Nephron (organoid): ENCODE data around the gene INIP.
A peak's percentile ranks its signal among the peaks of the same experiment; 100 is the strongest.

Experiments used
- H3K27ac Mint-ChIP-seq, 3 experiments: 2 replicates each; pipeline ENCODE4 v1.8.0; 2020; ENCODE audit warnings: mixed read lengths in 3 of 3, mild to moderate bottlenecking in 2 of 3, moderate library complexity in 1 of 3
- H3K27me3 Mint-ChIP-seq: 2 replicates; pipeline ENCODE4 v1.8.0; 2021; ENCODE audit warnings: low read depth, mild to moderate bottlenecking, moderate library complexity, mixed read lengths
- H3K36me3 Mint-ChIP-seq: 2 replicates; pipeline ENCODE4 v1.8.0; 2020; ENCODE audit warnings: low read depth, mixed read lengths
- H3K4me1 Mint-ChIP-seq: 2 replicates; pipeline ENCODE4 v1.8.0; 2020; ENCODE audit warnings: mixed read lengths
- H3K4me3 Mint-ChIP-seq, 3 experiments: 2 replicates each; pipeline ENCODE4 v1.8.0; 2020; ENCODE audit warnings: mild to moderate bottlenecking in 3 of 3, mixed read lengths in 3 of 3, moderate library complexity in 2 of 3
- H3K9me3 Mint-ChIP-seq: 2 replicates; pipeline ENCODE4 v1.8.0; 2020; ENCODE audit warnings: mixed read lengths
- TF ChIP-seq, protein P1 (sequence below), 3 experiments: fragments of 200-600 bp; sonication (generic); IDR thresholded peaks; one replicate each; pipeline ENCODE4 v1.5.0; 2021; ENCODE audit warnings: antibody characterized with exemption in 3 of 3; ENCODE audit not compliant: unreplicated experiment in 3 of 3

INIP gene

DNA sequence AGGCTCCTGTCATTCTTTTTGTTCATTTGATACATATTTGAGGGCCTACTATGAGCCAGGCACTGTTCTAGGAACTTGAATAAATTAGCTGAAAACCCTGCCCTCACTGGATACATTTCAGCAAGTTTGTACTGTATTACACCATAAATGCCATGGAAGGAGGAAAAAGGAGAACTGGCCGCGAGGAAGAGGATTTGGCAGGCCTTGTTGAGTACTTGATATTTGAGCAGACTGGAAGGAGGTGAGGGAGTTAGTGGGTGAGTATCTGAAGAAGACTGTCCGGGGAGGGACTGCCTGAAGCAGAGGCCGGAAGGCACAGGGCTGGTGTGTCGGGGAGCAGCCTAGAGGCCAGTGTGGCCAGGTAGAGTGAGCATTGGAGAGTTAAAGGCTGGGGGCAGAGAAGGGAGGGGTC, 37.1 kb upstream of the INIP start:
- peak overlapping the region; percentile 31 to 54 (median 53) for H3K4me3 Mint-ChIP-seq
- TF ChIP-seq, protein P1, sequence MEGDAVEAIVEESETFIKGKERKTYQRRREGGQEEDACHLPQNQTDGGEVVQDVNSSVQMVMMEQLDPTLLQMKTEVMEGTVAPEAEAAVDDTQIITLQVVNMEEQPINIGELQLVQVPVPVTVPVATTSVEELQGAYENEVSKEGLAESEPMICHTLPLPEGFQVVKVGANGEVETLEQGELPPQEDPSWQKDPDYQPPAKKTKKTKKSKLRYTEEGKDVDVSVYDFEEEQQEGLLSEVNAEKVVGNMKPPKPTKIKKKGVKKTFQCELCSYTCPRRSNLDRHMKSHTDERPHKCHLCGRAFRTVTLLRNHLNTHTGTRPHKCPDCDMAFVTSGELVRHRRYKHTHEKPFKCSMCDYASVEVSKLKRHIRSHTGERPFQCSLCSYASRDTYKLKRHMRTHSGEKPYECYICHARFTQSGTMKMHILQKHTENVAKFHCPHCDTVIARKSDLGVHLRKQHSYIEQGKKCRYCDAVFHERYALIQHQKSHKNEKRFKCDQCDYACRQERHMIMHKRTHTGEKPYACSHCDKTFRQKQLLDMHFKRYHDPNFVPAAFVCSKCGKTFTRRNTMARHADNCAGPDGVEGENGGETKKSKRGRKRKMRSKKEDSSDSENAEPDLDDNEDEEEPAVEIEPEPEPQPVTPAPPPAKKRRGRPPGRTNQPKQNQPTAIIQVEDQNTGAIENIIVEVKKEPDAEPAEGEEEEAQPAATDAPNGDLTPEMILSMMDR (IDR thresholded peaks at IDR 0.05; ENCODE audit: unreplicated experiment in 3 of 3): no peak
- H3K4me1 Mint-ChIP-seq: peaks cover 63% of the 10 kb centered on the region
- H3K9me3 Mint-ChIP-seq: no peaks in the 10 kb centered on the region
- H3K27ac Mint-ChIP-seq: peak overlapping the region; percentile 7 to 23 (median 16)
- no peaks in the 10 kb centered on the region for H3K36me3 Mint-ChIP-seq
- H3K27me3 Mint-ChIP-seq: peaks cover 3% of the 10 kb centered on the region

DNA sequence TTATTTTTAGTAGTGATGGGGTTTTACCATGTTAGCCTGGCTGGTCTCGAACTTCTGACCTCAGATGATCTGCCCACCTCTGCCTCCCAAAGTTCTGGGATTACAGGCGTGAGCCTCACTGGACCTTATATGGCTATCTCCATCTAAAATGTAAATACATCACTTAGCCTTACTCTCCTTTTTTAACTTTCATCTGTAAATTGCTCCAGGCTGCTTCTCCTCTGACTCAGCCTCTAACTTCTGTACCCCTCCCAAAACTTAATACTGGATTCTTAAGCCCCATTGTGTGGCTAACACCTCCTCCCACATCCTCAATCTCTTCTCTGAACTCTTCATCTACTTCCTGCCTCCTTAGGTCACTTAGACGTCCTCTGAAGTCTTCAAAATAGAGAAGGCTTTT, 36.7 kb upstream of the INIP start:
- TF ChIP-seq, protein P1 (IDR thresholded peaks at IDR 0.05; ENCODE audit: unreplicated experiment in 3 of 3): no peak
- H3K9me3 Mint-ChIP-seq: no peaks in the 10 kb centered on the region
- H3K4me1 Mint-ChIP-seq: peaks cover 64% of the 10 kb centered on the region
- peak overlapping the region; percentile 7 to 23 (median 16) for H3K27ac Mint-ChIP-seq
- H3K4me3 Mint-ChIP-seq: peak overlapping the region; percentile 31 to 54 (median 53)
- H3K36me3 Mint-ChIP-seq: no peaks in the 10 kb centered on the region
- peaks cover 3% of the 10 kb centered on the region for H3K27me3 Mint-ChIP-seq

DNA sequence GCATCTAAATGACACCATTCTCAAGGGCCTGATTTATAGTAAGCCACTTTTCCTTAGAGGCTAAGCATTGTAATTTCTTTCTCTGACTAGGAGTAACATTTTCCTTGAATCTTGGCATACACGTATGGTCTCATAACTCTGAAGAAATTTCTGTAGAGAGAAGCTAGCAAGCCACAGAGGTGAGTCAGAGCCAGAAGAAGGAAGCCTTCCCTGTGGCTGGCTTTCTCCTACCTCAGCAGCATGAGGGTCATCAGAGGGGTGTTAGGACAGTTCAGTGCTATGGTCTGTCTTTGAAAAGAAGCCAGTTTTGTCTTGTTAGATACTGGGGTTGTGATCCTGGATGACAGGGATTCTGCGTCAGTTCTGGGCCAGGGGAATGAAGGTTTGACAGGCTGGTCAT, 35.8 kb upstream of the INIP start:
- H3K9me3 Mint-ChIP-seq: no peaks in the 10 kb centered on the region
- H3K36me3 Mint-ChIP-seq: no peaks in the 10 kb centered on the region
- peak overlapping the region; percentile 14 to 29 (median 16) for H3K27ac Mint-ChIP-seq

DNA sequence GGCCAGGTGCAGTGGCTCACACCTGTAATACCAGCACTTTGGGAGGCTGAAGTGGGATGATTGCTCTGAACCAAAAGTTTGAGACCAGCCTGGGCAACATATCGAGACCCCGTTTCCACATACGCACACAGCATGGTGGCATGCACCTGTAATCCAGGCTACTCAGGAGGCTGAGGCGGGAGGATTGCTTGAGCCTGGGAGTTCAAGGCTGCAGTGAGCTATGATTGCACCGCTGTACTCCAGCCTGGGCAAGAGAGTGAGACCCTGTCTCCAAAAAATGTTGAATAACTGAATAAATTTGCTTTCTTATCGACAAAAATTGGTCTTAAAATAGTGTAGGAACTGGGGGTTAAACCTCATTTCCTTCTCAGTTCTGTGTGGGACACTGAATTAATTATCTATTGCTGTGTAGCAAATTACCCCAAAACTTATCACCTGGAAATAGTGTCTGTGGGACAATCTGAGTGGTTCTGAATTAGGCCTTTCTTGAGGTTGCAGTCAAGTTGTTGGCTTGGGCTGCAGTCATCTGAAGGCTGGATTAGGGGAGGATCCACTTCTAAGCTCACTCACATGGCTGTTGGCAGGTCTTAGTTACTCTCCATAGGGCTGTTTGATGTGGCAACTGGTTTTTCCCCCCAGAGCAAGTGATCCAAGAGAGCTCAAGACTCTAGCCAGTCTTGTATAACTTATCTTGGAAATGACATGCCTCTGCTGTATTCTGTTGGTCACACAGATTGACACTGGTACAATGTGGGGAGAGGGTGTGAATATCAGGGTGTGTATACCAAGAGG, 34.6 kb upstream of the INIP start:
- Mint-ChIP-seq H3K36me3 (no peaks in the 10 kb centered on the region), H3K4me3 (peak overlapping the region; percentile 90 to 93 (median 90)), H3K4me1 (peaks cover 61% of the 10 kb centered on the region), H3K27ac (peak overlapping the region; percentile 73 to 93 (median 93)), H3K27me3 (peaks cover 3% of the 10 kb centered on the region), H3K9me3 (no peaks in the 10 kb centered on the region)
- TF ChIP-seq, protein P1 (IDR thresholded peaks at IDR 0.05; ENCODE audit: unreplicated experiment in 3 of 3): no peak

More for the DNA sequence above, 35.8 kb upstream of the INIP start:
- TF ChIP-seq, protein P1 (IDR thresholded peaks at IDR 0.05; ENCODE audit: unreplicated experiment in 3 of 3): no peak
- Mint-ChIP-seq H3K27me3 (peaks cover 3% of the 10 kb centered on the region), H3K4me1 (peaks cover 68% of the 10 kb centered on the region), H3K4me3 (peak overlapping the region in 2 of 3 experiments; percentile 35 to 36)

DNA sequence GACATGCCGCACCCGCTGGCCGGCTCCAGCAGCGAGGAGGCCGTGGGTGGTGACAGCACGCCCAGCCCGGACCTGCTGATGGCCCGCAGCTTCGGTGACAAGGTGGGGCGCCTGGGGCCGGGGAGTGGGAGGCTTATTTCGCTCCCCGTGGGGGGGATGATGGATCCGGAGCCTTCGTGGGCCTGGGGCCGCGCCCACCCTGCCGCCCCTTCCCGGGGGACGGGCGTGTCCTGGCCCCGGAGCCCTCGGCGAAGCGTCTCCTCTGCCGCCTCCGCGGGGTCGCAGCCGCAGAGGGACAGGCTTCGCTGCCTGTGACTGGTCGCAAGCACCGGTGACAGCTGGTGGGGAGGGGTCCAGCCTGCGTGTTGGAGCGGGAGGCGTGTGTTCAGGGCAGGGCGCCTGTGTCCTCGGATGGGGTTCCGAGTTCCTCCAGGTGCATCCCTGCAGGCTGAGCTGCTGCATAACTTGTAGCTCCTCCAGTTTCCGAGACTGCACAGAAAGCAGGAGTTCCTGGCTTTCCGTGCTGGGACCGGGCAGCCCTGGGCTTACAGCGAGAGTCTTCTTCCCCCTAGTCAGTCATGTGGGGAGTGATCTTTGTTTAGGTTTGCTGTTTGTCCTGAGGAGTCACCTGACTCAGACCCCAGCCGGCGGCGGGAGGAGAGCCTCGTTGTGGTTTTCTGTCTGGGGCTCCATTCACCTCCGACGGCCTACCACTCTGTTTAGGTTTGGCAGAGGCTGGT, 33.3 kb upstream of the INIP start:
- H3K4me3 Mint-ChIP-seq: peak overlapping the region; percentile 90 to 93 (median 90)
- no peaks in the 10 kb centered on the region for H3K36me3 Mint-ChIP-seq
- TF ChIP-seq, protein P1 (IDR thresholded peaks at IDR 0.05; ENCODE audit: unreplicated experiment in 3 of 3): no peak
- H3K27me3 Mint-ChIP-seq: peaks cover 3% of the 10 kb centered on the region
- peak overlapping the region; percentile 73 to 93 (median 93) for H3K27ac Mint-ChIP-seq
- H3K4me1 Mint-ChIP-seq: peaks cover 52% of the 10 kb centered on the region
- H3K9me3 Mint-ChIP-seq: no peaks in the 10 kb centered on the region
